ENCODE results near the gene HNRNPUL2. TPM values are rescaled to one million over a fixed set of nuclear protein-coding genes. Genes with fewer than 3 reads are reported as not detected.
A peak's percentile ranks its signal among the peaks of the same experiment; 100 is the strongest.

The HNRNPUL2 gene
- total and polyA plus RNA-seq, 9 of the 15 experiments (the other 6 are each of a cell fraction or from before 2014, with no cell fraction given) = 0.89 to 44.3 (median 15.2) TPM

DNA sequence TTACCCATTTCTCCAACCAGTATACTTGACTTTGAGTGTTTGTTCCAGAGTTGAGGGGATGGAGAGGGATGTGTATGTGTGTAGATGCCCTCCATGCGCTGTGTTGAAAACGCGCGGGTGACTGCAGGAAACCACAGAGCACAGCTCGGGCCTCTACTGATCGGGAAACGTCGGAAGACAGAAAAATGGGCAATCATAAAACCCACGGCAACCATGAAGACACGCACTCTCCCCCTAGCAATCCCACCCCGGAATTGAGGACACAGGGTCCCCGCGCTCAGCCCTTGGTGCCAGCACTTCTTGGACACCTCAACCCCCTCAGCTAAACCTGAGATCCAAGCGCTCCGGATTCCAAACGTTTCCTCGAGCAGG is 56.0 kb downstream of the HNRNPUL2 start (continued):
- TF ChIP-seq, protein P1, sequence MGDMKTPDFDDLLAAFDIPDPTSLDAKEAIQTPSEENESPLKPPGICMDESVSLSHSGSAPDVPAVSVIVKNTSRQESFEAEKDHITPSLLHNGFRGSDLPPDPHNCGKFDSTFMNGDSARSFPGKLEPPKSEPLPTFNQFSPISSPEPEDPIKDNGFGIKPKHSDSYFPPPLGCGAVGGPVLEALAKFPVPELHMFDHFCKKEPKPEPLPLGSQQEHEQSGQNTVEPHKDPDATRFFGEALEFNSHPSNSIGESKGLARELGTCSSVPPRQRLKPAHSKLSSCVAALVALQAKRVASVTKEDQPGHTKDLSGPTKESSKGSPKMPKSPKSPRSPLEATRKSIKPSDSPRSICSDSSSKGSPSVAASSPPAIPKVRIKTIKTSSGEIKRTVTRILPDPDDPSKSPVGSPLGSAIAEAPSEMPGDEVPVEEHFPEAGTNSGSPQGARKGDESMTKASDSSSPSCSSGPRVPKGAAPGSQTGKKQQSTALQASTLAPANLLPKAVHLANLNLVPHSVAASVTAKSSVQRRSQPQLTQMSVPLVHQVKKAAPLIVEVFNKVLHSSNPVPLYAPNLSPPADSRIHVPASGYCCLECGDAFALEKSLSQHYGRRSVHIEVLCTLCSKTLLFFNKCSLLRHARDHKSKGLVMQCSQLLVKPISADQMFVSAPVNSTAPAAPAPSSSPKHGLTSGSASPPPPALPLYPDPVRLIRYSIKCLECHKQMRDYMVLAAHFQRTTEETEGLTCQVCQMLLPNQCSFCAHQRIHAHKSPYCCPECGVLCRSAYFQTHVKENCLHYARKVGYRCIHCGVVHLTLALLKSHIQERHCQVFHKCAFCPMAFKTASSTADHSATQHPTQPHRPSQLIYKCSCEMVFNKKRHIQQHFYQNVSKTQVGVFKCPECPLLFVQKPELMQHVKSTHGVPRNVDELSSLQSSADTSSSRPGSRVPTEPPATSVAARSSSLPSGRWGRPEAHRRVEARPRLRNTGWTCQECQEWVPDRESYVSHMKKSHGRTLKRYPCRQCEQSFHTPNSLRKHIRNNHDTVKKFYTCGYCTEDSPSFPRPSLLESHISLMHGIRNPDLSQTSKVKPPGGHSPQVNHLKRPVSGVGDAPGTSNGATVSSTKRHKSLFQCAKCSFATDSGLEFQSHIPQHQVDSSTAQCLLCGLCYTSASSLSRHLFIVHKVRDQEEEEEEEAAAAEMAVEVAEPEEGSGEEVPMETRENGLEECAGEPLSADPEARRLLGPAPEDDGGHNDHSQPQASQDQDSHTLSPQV (IDR thresholded peaks at IDR 0.05) = peak; percentile 40; the same call in 1 of the 2 replicates
- TF ChIP-seq, protein P2, sequence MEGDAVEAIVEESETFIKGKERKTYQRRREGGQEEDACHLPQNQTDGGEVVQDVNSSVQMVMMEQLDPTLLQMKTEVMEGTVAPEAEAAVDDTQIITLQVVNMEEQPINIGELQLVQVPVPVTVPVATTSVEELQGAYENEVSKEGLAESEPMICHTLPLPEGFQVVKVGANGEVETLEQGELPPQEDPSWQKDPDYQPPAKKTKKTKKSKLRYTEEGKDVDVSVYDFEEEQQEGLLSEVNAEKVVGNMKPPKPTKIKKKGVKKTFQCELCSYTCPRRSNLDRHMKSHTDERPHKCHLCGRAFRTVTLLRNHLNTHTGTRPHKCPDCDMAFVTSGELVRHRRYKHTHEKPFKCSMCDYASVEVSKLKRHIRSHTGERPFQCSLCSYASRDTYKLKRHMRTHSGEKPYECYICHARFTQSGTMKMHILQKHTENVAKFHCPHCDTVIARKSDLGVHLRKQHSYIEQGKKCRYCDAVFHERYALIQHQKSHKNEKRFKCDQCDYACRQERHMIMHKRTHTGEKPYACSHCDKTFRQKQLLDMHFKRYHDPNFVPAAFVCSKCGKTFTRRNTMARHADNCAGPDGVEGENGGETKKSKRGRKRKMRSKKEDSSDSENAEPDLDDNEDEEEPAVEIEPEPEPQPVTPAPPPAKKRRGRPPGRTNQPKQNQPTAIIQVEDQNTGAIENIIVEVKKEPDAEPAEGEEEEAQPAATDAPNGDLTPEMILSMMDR (IDR thresholded peaks at IDR 0.05 in 2 of 3, conservative IDR thresholded peaks at IDR 0.05 in 1 of 3; ENCODE audit: insufficient read depth in 2 of 3, low read depth in 1 of 3, low read length in 3 of 3) = no peak
- no peak for TF ChIP-seq KDM2B (CRISPR knock-in tag; IDR thresholded peaks at IDR 0.05)
